T-helper 1 cell treated with Interleukin-12 subunit alpha and Interleukin-12 subunit beta and Interleukin-4 antibody, amounts not matched to agents 30 ng/mL and 1 ng/mL, for 36 hours (primary cell): ENCODE measurements around the gene ADGRA3. TPM values are rescaled to one million over a fixed set of nuclear protein-coding genes. Genes with fewer than 3 reads are reported as not detected.
"Not testable (repeated sequence)": the region's sequence is repeated elsewhere in the genome, so short reads cannot be mapped to it uniquely, and the experiment has no call there.

ENCODE experiments used
- intact Hi-C: fragments of 100-400 bp; cut with micrococcal nuclease; formaldehyde crosslinking; loops from one replicate; pipeline ENCODE4 v1.15.1; 2024
- total RNA-seq: library from RNA; stranded (reverse); gene quantifications from 2 replicates; pipeline ENCODE4 v1.2.3, GENCODE V29; 2022

Gene ADGRA3
- total RNA-seq, 1 donor from 2014 or later, result 5.1 TPM

DNA sequence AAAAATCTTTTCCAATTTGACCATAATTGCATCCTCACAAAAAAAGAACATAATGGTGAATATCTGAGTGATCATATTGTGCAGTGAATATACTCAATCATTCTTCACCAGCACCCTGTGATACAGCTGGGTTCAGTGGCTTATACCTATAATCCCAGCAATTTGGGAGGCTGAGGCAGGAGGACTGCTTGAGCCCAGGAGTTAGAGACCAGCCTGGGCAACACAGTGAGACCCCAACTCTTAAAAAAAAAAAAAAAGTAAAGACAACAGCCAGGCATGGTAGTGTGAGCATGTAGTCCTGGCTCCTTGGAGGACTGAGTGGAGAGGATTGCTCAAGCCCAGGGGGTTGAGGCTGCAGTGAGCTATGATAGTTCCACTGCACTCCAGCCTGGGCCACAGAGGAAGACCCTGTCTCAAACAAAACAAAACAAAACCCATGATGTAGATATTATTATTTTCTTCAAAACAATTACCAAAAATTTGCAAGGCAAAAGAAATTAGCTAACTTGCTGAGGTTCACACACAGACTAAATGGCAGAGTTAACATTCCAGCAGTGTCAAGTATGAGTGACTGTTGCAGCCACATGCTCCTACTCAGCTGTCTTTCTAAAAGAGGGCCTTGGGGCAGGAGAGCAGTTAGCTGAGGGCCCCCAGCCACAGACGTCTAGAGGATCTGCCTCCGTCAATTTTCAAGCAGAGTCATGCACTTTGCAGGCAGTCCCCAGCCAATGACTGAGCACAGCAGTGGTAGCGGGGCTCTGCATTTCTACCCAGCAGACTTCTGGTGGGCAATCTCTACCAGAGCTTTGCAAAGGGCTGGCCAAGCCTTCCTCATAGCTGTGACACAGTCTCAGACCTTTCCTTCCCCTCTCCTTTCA lies 33.4 kb downstream of the ADGRA3 start:
- intact Hi-C loops, result no loop called here

DNA sequence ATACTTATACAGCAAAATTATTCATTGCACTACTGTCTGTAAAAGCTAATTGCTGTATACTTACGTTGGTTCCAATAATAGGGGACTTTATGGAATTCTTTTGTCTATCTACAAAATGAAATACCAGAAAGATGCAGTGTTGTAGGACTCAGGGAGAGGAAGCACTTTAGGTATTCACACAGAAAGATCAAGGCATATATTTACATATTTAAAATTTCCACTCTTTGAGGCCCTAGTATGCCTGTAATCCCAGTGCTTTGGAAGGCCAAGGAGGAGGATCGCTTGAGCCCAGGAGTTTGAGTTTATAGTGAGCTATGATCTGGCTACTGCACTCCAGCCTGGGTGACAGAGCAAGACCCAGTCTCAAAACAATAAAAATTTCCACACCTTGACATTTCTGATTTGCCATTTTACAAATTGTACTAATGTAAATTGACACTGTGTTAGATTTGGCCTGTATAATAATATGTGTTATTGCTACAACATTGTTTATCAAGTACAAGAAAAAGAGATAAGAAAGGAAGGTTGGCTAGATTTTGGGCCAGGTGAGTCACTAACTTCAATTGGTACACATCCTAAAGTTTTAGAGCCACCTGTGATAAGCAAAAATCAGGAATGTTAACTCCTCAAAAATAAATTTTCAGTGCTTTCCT lies 35.1 kb downstream of the ADGRA3 start:
- intact Hi-C loops, result no loop called here

DNA sequence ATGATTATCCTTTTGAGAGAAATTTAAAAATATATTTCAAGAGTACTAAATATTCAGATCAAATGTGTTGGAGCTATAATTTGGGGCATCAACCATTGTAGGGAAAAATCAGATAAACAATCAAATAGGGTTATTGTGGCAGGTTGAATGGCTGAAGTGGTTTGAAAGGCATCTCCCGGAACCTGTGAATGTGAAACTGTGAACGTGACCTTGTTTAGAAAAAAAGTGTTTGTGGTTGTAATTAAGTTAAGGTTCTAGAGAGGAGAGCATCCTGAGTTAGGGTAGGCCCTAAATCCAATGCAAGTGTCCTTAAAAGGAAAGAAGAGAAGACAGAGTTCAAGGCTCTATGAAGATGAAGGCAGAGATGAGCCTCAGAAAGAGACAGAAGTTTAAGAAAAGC lies 37.4 kb downstream of the ADGRA3 start:
- intact Hi-C loops, result loop anchor here (1.0 kb wide), 1 partner anchor 37 kb away; no protein-coding TSS in a partner anchor

DNA sequence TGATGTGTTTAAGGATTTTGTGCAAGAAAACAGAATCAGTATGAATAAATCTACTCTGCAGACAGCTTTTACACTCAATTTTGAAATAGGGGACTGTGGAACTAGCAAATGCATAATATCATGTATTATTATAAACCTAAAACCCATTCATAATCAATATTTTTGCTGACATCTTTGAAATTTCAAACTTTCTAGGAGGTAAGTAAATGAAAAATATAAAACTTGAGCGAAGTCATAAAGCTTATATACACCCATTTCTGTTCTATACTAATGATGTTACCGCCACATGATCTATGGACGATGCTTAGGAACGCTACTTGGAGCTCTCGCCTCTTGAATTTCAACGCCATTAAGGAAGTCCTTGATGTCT lies 38.1 kb downstream of the ADGRA3 start:
- intact Hi-C loops, result loop anchor here (1.0 kb wide), 1 partner anchor 38 kb away; no protein-coding TSS in a partner anchor

DNA sequence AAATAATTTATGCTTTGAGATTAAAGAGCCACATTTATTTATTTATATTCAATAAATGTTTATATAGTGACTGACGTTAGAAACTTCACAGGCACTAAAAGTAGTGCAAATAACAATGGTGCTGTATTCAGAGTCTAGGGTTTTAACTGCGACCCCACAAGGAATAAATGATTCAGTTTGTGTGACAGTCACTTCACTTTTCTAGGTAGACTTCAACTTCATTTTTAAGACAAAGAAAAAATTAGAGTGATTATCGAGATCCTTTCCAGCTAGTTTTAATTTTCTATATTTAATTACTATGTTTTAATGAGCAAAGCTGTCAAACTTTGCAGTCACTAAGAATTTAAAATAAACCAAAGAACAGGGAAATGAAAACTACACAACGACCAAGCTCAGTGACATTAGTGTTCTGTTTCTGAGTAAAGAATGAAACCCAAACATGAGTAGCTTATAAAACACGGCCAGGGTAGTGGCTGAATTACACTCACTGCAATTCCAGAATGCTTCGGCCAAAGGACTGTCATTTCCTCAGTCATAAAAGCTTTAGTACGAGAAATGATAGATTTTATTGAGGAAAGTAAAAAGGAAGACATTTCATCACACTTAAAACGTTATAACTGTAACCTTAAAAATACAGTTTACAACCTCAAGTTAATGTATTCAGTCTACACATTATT lies 38.6 kb downstream of the ADGRA3 start:
- intact Hi-C loops, result no loop called here

DNA sequence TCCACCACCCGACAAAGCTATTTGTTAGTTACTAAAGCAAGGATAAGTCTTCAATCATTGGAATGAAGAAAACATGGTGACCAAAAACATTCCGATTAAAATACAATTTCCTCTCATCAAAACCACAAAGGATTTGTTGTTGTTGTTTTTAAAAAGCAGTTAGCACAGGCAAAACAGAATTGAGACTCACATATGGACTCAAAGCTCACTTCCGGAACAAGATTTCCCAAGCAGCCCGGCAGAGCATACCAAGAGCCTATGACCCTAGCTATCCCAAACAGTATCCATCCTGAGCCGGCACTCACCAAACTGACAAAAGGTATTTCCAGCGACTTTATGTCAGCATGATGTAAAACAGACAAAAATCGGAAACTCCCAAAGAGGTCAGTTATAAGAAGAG lies 39.9 kb downstream of the ADGRA3 start:
- intact Hi-C loops, result no loop called here

DNA sequence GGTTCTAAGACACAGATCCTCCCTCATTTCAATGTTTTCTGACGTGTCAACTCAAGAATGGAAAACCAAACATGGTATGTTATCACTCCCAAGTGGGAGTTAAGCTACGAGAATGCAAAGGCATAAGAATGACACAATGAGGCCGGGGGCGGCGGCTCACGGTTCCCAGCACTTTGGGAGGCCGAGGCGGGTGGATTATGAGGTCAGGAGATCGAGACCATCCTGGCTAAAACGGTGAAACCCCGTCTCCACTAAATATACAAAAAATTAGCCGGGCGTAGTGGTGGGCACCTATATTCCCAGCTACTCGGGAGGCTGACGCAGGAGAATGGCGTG lies 40.6 kb downstream of the ADGRA3 start:
- intact Hi-C loops, result not testable (repeated sequence)

DNA sequence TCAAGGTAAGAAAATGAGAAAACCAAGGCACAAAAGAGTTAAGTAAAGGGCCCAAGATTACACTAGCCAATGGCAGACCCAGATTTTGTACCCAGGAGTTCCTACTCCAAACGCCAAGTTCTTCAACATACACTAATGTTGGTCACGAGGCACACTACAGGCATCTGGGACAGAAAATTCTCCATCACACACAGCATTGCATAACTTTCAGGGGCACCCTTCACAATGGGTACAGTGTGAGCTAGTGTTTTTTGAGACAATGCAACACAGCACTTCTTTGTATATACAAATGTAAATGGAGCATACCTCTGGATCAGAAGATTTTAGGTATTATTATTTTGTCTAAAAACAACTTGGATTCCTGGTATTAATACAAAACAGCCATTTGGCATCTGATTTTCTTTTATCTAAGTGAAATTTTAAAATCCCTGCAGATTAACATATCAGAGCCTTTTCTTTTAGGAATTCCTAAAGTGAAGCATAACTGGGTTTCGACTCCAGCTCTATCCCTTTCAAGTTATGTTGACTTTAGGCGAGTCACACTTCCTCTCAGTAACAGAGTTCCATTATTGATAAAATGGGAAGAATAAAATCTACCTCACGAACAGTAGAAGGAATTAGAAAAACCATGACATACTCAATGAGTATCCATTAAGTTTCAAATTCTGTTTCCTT lies 41.1 kb downstream of the ADGRA3 start:
- intact Hi-C loops, result no loop called here

DNA sequence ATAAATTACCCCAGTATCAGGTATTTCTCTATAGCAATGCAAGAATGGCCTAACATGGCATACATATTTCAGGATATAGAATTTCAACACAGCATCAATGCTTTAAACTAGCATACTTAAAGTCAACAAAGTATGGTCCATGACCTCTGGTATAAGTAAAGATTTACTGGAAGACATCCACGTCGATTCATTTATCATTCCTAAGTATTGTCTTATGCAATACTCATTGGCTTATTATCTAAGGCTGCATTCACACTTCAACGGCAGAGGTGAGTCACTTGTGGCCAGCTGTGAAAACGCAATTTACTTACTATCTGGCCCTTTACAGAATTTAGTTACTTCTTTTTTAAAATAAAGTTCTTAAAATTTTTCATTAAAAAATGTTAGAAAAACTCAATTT lies 42.6 kb downstream of the ADGRA3 start:
- intact Hi-C loops, result no loop called here

DNA sequence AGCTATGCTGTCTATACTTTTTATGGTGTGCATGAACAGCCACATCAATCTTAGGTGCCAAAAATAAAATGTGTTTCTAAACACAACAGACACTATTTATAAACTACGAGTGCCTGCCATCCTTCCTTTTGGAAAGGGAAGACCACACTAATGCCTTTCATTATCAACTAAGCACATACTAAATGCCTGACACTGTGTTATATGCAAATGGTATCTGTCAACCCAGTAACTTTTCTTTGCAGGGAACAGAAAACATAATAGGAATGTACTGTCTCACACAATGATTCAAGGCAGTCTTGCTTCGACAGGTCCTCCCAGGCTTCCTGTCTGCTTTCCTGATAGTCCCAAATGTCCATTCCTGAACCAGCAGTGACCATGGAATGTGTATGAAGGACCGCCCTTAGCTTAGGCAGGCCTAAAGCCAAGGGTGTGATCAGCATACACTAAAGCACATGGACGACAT lies 43.8 kb downstream of the ADGRA3 start:
- intact Hi-C loops, result no loop called here

DNA sequence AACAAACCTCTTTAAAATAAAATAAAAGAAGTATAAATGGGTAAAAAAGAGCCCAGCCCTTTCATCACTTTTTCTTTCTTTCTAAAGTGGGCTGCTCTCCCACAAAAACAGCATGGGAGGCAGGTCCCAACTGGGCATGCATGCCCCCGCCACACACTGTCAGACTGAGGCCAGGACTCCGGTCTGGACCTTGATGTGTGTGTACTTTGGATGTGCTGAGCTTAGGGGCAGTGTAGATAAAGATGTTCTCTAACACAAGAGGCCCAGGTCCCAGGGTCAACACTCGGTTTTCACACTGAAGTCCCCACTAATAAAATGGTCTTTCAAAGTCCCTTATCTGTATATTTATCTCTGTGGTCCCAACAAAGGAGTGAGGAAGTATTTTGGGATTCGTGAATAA lies 44.4 kb downstream of the ADGRA3 start:
- intact Hi-C loops, result no loop called here

DNA sequence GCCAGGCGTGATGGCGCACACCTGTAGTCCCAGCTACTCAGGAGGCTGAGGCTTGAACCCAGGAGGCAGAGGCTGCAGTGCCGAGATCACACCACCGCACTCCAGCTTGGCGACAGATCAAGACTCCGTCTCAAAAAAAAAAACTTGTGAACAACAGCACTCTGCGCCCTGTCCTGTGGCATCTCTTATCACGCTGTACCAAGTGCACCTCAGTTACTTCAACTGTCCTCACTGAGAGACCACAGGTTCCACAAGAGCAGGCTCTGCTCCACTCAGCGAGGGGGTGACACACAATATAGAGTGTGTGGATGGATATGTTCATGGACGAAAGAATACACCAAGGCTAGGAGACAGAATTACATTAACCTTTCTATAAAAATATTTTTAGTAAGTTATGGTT lies 49.3 kb downstream of the ADGRA3 start:
- intact Hi-C loops, result no loop called here

DNA sequence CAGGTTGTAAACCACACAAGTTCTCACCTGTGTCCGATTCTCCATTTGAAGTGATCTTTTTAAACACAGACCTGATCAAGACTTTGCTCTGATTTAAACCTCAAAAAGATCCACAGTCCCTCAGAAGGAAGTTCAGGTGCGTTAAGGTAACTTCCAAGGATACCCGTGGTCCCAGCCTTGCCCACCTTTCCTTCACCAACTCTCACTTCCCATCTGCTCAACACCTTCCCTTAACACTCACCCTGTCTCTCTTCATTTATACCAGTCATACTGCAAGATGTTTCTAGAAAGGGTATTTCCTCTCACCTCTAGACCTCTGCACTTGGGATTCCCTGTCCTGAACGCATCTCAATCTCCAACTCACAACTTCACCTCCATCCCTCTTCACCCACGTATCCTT lies 49.9 kb downstream of the ADGRA3 start:
- intact Hi-C loops, result no loop called here

DNA sequence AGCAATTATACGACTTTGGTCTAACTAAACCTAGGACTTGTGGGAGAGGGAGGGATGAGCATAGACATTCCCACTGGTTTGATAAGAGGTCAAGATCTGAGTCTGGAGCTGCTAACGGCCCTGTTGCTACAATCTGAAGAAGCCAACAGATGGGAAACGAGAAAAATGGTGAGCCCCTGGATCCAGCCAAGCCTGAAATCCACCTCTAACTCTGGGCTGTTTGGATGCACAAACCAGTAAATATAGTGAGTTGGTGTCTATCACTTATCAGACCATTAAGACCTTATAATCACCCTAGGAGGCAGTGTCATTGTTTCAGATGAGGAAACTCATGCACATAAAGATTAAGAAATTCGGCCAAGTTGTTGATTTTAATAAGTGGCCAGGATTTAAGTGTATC lies 50.5 kb downstream of the ADGRA3 start:
- intact Hi-C loops, result no loop called here

DNA sequence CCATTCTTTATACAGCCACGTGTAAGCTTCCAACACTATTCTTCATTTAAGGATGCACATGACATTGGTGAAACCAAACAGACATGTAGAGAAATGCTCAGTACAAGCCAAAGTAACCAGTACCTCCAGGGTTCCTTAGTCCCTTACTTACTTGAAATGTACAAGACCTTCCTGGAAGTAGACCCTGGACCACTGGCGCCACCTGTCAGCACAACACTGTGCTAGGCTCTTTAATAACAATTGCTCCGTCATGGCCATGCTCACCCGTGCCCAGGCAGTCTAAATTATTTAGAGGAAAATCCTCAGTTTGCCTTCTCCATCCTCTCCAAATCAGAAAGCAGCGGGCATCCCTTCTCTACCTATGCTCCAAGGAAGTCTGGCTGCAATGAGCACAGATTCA lies 52.7 kb downstream of the ADGRA3 start:
- intact Hi-C loops, result loop anchor here (1.0 kb wide), 1 partner anchor 53 kb away; no protein-coding TSS in a partner anchor

DNA sequence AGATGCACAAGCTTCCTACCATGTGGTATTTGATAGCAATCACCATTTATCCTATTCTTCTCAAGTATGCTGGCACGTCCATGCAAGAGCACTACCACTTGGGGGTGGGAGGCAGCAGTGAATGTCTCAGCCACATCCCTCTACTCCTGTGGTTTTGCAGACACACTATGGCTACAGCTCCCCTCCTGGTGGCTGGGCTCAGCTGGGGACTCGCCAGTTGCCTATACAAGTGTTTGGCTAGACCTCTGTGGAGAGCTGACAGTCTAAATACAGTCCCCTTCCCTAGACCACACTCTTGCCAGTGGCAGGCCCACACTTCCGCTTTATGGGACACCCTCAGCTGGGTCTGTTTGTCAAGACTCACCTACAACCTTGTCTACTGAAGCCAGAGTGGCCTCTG lies 53.2 kb downstream of the ADGRA3 start:
- intact Hi-C loops, result loop anchor here (1.0 kb wide), 1 partner anchor 52 kb away; no protein-coding TSS in a partner anchor

DNA sequence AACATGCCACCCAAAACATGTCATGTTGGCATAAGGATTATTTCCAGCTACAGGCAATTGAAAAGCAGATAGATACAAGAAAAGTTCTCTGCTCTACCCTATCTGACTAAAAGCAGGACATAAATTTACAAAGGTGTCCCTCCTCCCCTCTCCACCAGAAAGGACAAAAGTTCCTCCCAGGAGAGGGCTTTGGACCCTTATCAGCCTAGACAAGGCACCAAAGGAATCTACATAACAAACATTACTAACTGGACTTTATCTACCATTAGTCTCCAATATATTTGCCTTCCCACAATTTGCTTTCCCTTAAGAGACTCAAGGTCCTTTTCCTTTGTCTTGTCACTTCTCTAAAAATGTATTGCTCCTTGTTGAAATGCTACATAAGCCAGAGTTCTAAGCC lies 55.6 kb downstream of the ADGRA3 start:
- intact Hi-C loops, result no loop called here

DNA sequence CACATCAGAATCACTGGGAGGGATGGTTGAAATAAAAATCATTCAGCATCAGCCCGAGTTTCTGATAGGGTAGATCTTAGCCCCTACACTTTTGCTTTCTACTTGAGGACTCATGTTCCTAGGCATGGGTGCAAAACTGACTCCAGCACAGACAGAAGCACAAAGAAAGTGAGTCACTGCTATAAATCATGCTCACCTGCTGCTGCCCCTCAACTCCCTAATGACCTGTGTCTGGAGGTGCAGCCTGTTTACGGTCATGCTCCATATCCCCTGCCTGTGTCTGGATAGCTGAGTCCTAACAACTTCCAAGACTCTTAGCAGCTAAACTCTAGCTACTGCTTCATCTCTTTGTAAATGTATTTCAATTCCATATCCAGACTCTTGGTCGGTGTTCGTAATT lies 57.8 kb downstream of the ADGRA3 start:
- intact Hi-C loops, result no loop called here

DNA sequence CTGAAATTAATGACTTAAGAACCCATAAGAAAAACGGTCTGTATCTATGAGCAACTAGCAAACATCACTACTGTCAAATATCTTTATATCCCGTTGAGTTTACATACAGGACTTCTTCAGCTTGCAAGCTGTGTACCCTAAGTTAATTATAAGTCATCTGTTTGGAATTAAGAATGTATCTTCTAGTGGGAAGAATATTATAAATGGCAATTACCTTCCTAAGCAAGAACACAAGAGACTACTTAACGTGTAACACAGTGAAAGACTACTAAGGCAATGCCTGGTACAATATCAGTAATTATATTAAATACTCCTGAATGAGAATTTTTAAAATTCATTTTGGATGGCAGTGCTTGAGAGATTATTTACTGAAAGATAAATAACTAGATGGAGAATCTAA lies 58.5 kb downstream of the ADGRA3 start:
- intact Hi-C loops, result no loop called here

DNA sequence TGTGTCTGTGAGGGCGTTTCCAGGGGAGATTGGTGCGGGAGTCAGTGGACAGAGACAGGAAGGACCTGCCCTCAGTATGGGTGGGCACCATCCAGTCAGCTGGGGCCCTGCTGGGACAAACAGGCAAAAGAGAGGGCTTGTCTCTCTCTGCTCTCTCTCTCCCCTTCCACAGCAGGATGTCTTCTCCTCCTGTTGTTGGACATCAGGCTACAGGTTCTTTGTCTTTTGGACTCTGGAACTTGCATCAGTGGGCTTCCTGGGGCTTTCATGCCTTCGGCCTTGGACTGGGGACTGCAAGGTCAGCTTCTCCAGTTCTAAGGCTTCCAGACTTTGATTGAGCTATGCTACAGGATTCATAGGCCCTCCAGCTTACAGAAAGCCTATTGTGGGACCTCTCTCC lies 59.6 kb downstream of the ADGRA3 start:
- intact Hi-C loops, result no loop called here

DNA sequence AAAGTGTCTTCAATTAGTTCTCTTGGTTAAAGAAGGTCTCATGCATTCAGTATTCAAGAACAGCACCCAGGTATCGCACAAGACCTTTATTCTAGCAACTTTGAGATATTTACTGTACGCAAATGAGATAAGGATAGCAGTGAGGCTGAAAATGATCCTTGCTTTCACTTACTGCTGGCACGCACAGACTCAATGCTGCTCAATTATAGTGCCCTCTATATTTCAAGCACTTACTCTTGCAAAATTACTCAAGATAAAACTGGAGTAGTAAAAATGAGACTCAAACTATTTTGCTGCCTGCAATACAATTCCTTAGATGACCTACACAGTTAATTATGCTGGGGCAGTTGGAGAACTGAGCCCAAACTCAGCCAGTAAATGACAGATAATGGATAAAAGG lies 60.9 kb downstream of the ADGRA3 start:
- intact Hi-C loops, result no loop called here
